Measurements from ENCODE around the gene MAGIX. TPM values are rescaled to one million over a fixed set of nuclear protein-coding genes. Genes with fewer than 3 reads are reported as not detected.

MAGIX gene
- total and polyA plus RNA-seq, 9 donors: 0.32 to 22.5 (median 1.7) TPM

DNA sequence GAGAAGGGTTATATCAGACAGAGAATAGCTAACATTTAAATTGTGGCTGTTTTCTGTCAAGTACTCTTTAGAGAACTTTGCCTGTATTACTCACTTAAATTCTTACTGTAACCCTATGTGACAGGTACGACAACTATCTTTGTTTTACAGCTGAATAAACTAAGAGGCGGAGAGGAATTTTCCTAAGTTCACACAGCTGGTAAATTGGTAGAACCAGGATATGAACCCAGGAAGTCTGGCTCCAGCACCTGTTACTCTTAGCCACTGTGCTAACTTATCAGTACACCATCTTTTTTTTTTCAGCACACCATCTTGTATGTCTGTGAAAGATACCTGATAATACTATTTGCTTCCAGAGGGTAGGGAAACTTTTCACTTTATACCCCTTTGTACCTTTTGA is 39.5 kb downstream of the MAGIX start:
- no peaks in the 10 kb centered on the region for H3K4me1 ChIP-seq (ENCODE audit: insufficient read depth)
- no peaks in the 10 kb centered on the region for H3K27me3 ChIP-seq
- intact Hi-C loops (cut with DNase I): no loop called here
- no peak overlapping the region for H3K4me3 ChIP-seq
- 88 to 93% (median 92%) methylated on average over 2 of the region's 2 CpGs for WGBS, 3 donors
- no peak for TF ChIP-seq POLR2A (IDR thresholded peaks at IDR 0.05)
- TF ChIP-seq, protein P1, sequence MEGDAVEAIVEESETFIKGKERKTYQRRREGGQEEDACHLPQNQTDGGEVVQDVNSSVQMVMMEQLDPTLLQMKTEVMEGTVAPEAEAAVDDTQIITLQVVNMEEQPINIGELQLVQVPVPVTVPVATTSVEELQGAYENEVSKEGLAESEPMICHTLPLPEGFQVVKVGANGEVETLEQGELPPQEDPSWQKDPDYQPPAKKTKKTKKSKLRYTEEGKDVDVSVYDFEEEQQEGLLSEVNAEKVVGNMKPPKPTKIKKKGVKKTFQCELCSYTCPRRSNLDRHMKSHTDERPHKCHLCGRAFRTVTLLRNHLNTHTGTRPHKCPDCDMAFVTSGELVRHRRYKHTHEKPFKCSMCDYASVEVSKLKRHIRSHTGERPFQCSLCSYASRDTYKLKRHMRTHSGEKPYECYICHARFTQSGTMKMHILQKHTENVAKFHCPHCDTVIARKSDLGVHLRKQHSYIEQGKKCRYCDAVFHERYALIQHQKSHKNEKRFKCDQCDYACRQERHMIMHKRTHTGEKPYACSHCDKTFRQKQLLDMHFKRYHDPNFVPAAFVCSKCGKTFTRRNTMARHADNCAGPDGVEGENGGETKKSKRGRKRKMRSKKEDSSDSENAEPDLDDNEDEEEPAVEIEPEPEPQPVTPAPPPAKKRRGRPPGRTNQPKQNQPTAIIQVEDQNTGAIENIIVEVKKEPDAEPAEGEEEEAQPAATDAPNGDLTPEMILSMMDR (IDR thresholded peaks at IDR 0.05): no peak
- no peak for TF ChIP-seq EP300 (IDR thresholded peaks at IDR 0.05)
- no peak for DNase-seq
- no peak overlapping the region for H3K27ac ChIP-seq
- H3K36me3 ChIP-seq: no peaks in the 10 kb centered on the region
- H3K9me3 ChIP-seq: no peaks in the 10 kb centered on the region

DNA sequence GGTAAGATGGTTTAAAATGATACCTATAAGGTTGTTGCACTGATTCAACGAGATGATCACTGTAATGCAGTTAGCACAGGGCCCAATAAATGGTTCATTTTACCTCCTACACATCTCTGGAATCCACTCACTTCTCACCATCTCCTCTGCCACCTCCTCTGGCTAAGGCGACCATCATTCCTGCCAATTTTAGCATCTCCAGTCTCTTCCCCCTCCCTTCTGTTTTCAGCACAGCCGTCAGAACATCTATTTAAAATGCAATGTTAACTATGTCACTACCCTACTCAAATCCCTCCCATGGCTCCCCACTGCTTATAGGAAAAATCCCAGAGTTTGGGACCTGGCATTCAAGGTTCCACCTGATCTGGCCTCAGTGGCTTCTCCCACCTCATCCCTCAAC is 41.0 kb downstream of the MAGIX start:
- 42 to 52% (median 47%) methylated on average over 3 of the region's 3 CpGs for WGBS, 3 donors
- H3K9me3 ChIP-seq: no peaks in the 10 kb centered on the region
- no peak overlapping the region for H3K27ac ChIP-seq
- intact Hi-C loops (cut with DNase I): no loop called here
- H3K36me3 ChIP-seq: no peaks in the 10 kb centered on the region
- TF ChIP-seq POLR2A (IDR thresholded peaks at IDR 0.05) (no peak), EP300 (IDR thresholded peaks at IDR 0.05) (no peak)
- TF ChIP-seq, protein P1 (IDR thresholded peaks at IDR 0.05): no peak
- H3K4me3 ChIP-seq: no peak overlapping the region
- no peaks in the 10 kb centered on the region for H3K4me1 ChIP-seq (ENCODE audit: insufficient read depth)
- no peaks in the 10 kb centered on the region for H3K27me3 ChIP-seq
- no peak for DNase-seq

DNA sequence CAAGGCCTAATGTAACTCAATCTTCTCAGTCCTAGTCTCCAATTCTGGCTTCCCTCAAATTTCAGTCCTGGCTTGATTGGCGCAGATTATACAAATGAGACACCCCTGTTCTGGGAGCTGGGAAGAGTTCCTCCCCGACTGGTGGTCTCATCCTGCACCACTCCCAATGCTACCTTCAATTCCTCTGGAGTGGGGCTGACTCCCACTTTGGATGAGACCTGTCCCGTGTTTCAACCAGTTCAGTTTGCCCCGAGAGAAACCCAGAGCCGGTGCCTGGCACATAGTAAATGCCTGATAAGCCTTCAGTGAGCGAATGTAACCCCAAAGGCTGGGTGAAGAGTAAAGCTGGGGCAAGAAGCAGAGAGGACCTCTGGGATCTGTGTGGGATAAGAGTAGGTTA is 41.5 kb downstream of the MAGIX start:
- intact Hi-C loops (cut with DNase I): no loop called here
- DNase-seq: no peak

DNA sequence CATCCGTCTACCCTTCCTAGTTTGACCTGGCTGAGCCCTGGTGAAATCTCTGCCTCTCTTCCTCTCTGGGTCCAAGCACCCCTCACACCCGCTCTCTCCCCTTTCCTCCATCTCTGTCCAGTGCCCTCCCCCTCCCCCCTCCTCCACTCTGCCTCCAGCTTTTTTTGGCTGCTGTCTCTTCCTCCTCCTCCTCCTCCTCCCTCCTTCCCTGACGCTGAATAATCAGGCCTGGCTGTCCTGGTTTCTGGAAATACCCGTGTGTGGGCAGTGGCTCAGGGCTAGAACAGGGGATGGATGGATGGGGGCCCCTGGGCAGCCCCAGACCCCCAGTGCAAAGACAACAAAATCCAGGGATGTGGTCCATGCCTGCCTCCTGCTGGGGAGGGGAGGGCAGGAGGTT is 42.2 kb downstream of the MAGIX start:
- Histone ChIP-seq H3K4me3 (no peak overlapping the region), H3K36me3 (no peaks in the 10 kb centered on the region), H3K27me3 (no peaks in the 10 kb centered on the region), H3K9me3 (no peaks in the 10 kb centered on the region), H3K4me1 (ENCODE audit: insufficient read depth) (no peaks in the 10 kb centered on the region), H3K27ac (no peak overlapping the region)
- no peak for TF ChIP-seq POLR2A (IDR thresholded peaks at IDR 0.05)
- TF ChIP-seq, protein P1 (IDR thresholded peaks at IDR 0.05): no peak
- no peak for TF ChIP-seq EP300 (IDR thresholded peaks at IDR 0.05)
- intact Hi-C loops (cut with DNase I): no loop called here
- WGBS, 3 donors: 37 to 44% (median 37%) methylated on average over 4 of the region's 4 CpGs
- no peak for DNase-seq

More for the DNA sequence above, 41.5 kb downstream of the MAGIX start:
- Histone ChIP-seq H3K27me3 (no peaks in the 10 kb centered on the region), H3K4me1 (ENCODE audit: insufficient read depth) (no peaks in the 10 kb centered on the region), H3K9me3 (no peaks in the 10 kb centered on the region), H3K36me3 (no peaks in the 10 kb centered on the region), H3K27ac (no peak overlapping the region), H3K4me3 (no peak overlapping the region)
- 74 to 88% (median 75%) methylated on average over 6 of the region's 6 CpGs for WGBS, 3 donors
- TF ChIP-seq, protein P1 (IDR thresholded peaks at IDR 0.05): no peak
- no peak for TF ChIP-seq POLR2A (IDR thresholded peaks at IDR 0.05)
- TF ChIP-seq EP300 (IDR thresholded peaks at IDR 0.05): no peak
